Activated gamma-delta T cell treated with anti-CD3 and anti-CD28 coated beads, Interleukin-2, amount 50 U/mL, for 16 hours (primary cell): ENCODE measurements around the gene G6PC3.

Experiments used
- DNase-seq: peaks from one replicate; pipeline ENCODE4 v3.0.0-alpha.2; 2020; ENCODE audit warnings: low read depth

G6PC3 gene

GRCh38 chr17:44122816-44123355 lies 52.4 kb downstream of the G6PC3 start:
- no peak for DNase-seq

GRCh38 chr17:44123356-44124117 lies 53.0 kb downstream of the G6PC3 start, which contains the start of gene HDAC5:
Gene HDAC5 (minus strand): TSS chr17:44123641. CDS start chr17:44117515, 6,126 bp downstream.
- DNase-seq: peak; percentile 94

GRCh38 chr17:44124118-44124438 lies 53.5 kb downstream of the G6PC3 start:
- DNase-seq: no peak
